SK-N-MC (cell line): ENCODE measurements around the gene MYEOV.

Experiments used
- EZH2 ChIP-seq: fragments of 200-600 bp; sonication (generic); IDR thresholded peaks from one replicate; pipeline ENCODE4 v1.6.1; 2017; ENCODE audit warnings: antibody characterized with exemption
- POLR2AphosphoS5 ChIP-seq: IDR thresholded peaks from 2 replicates; pipeline ENCODE4 v1.6.1; 2012; ENCODE audit warnings: mild to moderate bottlenecking, low read depth, low read length, borderline replicate concordance

DNA sequence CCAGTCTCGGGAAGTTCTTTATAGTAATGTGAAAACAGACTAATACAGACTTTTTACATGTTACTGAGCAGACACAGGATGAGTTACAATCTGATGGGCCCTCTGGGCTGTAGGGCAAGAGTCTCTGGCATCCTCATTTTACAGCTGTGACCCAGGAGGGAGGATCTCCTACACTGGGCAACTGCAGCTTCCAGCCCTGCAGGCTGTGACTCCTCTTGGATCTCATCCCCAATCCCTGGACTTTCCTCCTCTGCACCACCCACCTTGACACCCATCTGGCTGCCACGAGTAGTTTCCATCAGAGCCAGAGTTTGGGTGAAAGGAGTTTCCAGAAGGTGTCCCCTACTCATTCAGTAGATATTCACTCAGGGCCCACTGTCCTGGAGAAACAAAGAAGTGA, 48.9 kb upstream of the MYEOV start:
- TF ChIP-seq POLR2AphosphoS5 (no peak), EZH2 (no peak)
